Fibroblast of upper back skin (primary cell): ENCODE results near the gene CDKN2AIP.
"Not testable (repeated sequence)": the region's sequence is repeated elsewhere in the genome, so short reads cannot be mapped to it uniquely, and the experiment has no call there.

ENCODE experiments used
- DNase-seq: peaks from one replicate; pipeline ENCODE4 v3.0.0-alpha.2; 2013

The CDKN2AIP gene

GRCh38 chr4:183413234-183414200 lies 30.9 kb upstream of the CDKN2AIP start:
- DNase-seq: no peak

GRCh38 chr4:183416879-183417755 lies 27.3 kb upstream of the CDKN2AIP start:
- no peak for DNase-seq

- DNase-seq: peak; percentile 74
Measured at GRCh38 chr4:183422962-183423631, 21.3 kb upstream of the CDKN2AIP start.

DNA sequence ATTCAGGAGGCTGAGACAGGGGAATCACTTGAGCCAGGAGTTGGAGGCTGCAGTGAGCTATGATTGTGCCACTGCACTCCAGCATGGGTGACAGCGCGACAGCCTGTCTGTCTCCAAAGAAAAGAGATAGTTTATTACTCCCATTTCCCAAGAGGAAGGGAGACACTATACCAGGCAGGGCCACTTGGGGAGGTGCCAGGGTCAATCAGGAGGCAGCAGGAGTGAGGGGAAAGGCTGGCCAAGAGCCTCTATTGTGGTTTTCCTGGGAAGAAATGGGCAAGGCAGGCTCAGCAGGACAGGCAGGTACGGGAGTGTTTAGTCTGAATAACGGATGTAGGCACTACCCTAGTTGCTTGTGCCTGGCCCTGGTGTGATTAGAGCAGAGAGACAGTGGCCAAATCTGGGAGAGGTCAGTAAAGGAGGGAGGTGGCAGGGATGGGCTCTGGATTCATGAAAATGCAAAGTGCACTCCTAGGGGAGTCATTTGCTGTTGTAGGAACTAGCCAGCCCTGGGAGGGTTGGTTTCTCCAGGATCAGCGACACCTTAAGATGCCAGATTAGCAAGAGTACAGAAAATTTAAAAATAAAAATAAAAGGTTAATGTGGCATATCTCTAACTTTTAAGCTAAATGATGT lies 20.2 kb upstream of the CDKN2AIP start:
- no peak for DNase-seq

- DNase-seq: no peak
Measured at GRCh38 chr4:183426507-183426906, 17.9 kb upstream of the CDKN2AIP start.

GRCh38 chr4:183429489-183429888 lies 14.9 kb upstream of the CDKN2AIP start:
- no peak for DNase-seq

DNA sequence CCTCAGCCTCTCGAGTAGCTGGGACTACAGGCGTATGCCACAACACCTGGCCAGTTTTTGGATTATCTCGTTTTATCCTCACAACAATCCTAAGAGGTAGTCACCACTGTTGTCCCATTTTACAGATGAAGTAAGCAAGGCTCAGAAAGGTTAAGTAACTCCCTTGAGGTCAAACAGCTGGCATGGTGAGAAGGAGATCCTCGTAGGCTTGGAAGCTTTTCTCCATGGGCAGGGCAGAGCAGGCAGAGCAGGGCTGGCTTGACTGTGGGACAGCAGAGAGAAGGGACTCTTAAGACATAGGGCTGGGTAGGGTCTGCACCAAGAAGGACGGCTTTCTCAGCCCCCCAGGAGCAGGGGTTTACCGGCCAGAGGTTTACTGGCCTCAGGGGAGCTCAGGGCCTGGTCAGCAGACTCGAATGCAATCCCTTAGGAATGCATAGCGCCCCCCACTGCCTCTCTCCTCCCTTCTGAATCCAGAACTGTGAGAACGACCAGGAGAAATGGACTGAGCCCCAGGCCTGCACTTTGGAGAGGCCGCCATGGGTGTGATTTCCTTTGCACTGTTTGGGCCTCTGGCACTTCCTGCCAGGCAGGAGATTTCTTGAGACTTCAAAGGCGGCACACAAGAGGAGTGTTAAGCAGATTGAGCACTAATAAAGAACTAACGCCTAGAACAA lies 14.0 kb upstream of the CDKN2AIP start:
- no peak for DNase-seq

GRCh38 chr4:183430994-183431347 lies 13.5 kb upstream of the CDKN2AIP start:
- no peak for DNase-seq

DNA sequence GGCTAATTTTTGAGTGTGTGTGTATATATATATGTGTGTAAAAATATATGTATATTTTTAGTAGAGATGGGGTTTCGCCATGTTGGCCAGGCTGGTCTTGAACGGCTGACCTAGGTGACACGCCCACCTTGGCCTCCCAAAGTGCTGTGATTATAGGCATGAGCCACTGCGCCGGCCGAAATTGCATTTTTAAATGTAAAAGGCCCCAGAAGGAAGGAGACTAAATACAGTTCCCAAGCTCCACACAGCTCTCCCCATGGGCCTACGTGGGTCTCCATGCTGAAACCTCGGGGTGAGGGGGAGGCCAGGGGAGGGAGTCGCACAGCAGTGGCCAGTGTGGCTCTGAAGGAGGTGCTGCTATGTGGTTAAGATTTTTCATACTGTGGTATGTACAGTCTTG lies 12.8 kb upstream of the CDKN2AIP start:
- no peak for DNase-seq

- DNase-seq: not testable (repeated sequence)
Measured at GRCh38 chr4:183433183-183433582, 11.3 kb upstream of the CDKN2AIP start.

DNA sequence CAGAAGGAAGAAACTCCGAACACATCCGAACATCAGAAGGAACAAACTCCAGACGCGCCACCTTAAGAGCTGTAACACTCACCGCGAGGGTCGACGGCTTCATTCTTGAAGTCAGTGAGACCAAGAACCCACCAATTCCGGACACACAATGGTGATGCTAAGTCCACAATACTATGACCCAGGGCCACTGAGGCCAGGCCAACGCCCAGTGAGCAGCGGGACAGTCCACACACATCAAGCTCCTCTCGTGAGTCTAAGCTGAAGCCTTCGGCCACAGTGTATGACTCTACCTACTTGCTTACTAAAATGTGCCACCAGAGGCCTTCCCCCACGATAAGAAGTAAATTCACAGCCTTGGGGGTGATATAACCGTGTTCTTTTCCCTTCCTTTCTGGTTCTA lies 10.2 kb upstream of the CDKN2AIP start:
- no peak for DNase-seq

- DNase-seq: no peak
Measured at GRCh38 chr4:183434666-183435190, 9.7 kb upstream of the CDKN2AIP start.

DNA sequence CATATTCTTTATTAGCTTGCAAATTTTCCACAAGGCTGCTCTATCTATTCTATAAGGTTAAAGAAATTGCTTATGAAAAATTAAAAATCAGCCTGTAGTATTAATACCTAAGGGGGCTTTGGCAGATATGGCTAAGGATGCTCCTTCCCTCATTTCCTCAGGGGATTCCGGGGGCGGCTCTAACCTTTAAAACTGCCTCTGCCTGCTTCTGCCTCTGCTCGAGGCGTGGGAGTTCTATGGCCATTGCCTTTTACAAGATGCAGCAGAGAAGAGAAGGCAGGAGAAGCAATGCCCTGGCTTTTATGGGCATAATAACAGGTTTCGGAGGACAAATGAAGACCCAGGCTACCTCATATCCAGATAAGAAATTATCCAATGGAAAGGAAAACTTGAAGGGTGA lies 8.6 kb upstream of the CDKN2AIP start:
- no peak for DNase-seq

- no peak for DNase-seq
Measured at GRCh38 chr4:183436417-183436816, 8.0 kb upstream of the CDKN2AIP start.

GRCh38 chr4:183437452-183437851 lies 7.0 kb upstream of the CDKN2AIP start:
- DNase-seq: no peak

GRCh38 chr4:183438458-183439113 lies 5.8 kb upstream of the CDKN2AIP start:
- peak; percentile 62 for DNase-seq

- no peak for DNase-seq
Measured at GRCh38 chr4:183441276-183441675, 3.2 kb upstream of the CDKN2AIP start.

- DNase-seq: no peak
Measured at GRCh38 chr4:183443655-183444213, 702 bp upstream of the CDKN2AIP start.

GRCh38 chr4:183445097-183445428 lies 627 bp downstream of the CDKN2AIP start:
- no peak for DNase-seq

DNA sequence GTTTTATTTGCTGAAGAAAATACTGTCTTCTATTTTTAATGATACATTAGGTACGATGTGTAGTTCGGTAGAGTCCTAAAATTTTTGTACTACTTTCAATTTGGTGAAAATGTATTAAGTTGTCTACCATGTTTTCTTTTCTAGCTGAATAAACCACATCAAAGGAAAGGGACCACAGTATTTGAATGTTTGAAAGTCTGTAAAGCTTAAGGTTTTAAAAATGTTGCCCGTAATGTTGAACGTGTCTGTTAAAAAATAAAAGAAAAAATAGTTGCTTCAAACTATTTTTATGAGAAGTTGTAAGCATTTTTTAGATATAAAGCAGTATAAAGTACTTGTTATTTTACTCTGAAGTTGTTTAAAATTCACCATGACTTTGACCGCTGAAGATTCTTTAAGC lies 3.2 kb downstream of the CDKN2AIP start:
- DNase-seq: no peak

DNA sequence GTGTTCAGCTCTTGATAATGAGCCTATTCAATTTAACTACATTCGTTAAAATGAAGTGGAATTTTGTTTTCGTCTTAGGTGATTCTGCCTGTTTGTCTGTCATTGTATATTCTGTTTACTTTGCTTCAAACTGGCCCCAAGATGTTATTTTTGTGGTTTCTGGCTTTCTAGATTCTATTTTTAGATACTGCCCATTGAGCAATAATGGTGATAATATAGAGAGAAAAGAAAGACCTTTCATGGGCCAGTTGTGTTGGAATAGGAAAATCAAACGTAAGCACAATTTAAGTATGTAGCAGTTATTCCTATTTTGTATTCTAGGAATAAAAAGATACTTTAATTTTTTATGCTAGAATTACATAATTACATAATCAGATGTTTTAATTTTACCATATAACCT lies 4.0 kb downstream of the CDKN2AIP start:
- DNase-seq: no peak
